ENCODE results near the gene TMPRSS12.

- TF ChIP-seq EZH2 (IDR thresholded peaks at IDR 0.05; ENCODE audit: borderline replicate concordance, low read depth, low read length, poor library complexity, severe bottlenecking), result no peak
- peak; percentile 63 for TF ChIP-seq CTCF (conservative IDR thresholded peaks at IDR 0.05; ENCODE audit: low read depth, low read length)
Observed at GRCh38 chr12:50825372-50825838, 17.3 kb upstream of the TMPRSS12 start.
